GM12875 (cell line): ENCODE results near the gene KIF12.

Source experiments
- H3K4me3 ChIP-seq: one replicate; pipeline ENCODE4 v1.5.1; 2011; ENCODE audit warnings: low read depth, low read length, control low read depth
- CTCF ChIP-seq: IDR thresholded peaks from 2 replicates; pipeline ENCODE4 v1.5.1; 2011; ENCODE audit warnings: low read depth, mild to moderate bottlenecking, control low read depth, inconsistent platforms, low read length, moderate library complexity, borderline replicate concordance; ENCODE audit not compliant: insufficient read depth

The KIF12 gene

GRCh38 chr9:114109124-114109523, 10.0 kb upstream of the KIF12 start:
- no peak for TF ChIP-seq CTCF
- H3K4me3 ChIP-seq = no peak overlapping the region

- TF ChIP-seq CTCF = peak; percentile 98
- no peak overlapping the region for H3K4me3 ChIP-seq
Measured at GRCh38 chr9:114108016-114108833, 9.1 kb upstream of the KIF12 start.

GRCh38 chr9:114107286-114108001, 8.4 kb upstream of the KIF12 start:
- no peak for TF ChIP-seq CTCF
- no peak overlapping the region for H3K4me3 ChIP-seq

GRCh38 chr9:114105236-114105635, 6.1 kb upstream of the KIF12 start:
- no peak for TF ChIP-seq CTCF
- no peak overlapping the region for H3K4me3 ChIP-seq

- H3K4me3 ChIP-seq = no peak overlapping the region
- no peak for TF ChIP-seq CTCF
Measured at GRCh38 chr9:114102484-114102883, 3.4 kb upstream of the KIF12 start.

- H3K4me3 ChIP-seq = no peak overlapping the region
Measured at GRCh38 chr9:114100536-114100935, 1.4 kb upstream of the KIF12 start.

More at GRCh38 chr9:114100536-114100935, 1.4 kb upstream of the KIF12 start:
- TF ChIP-seq CTCF = no peak
